Heart right ventricle (tissue), 16 donors: ENCODE measurements around the gene SLC13A5. TPM values are rescaled to one million over a fixed set of nuclear protein-coding genes. Genes with fewer than 3 reads are reported as not detected.

Source experiments
- ATAC-seq, 8 donors: fragments of 200-7000 bp; cut with Tn5 transposase; one replicate each; pipeline ENCODE4 v1.9.1; 2020; ENCODE audit warnings: mild to moderate bottlenecking in 8 of 8, moderate library complexity in 8 of 8, moderate number of reproducible peaks in 1 of 8
- DNase-seq, 2 donors: peaks; one replicate each; pipeline ENCODE4 v3.0.0-alpha.2; 2020
- H3K27ac ChIP-seq, 10 donors: fragments of 200-600 bp; sonication (generic) in 2 of 10; one replicate each; pipeline versions ENCODE4 v1.5.0 to v1.8.0; 2020 to 2022; ENCODE audit warnings: mild to moderate bottlenecking in 3 of 10
- H3K27me3 ChIP-seq, 7 donors: fragments of 200-600 bp; one replicate each; pipeline ENCODE4 v1.8.0; 2021 to 2022; ENCODE audit warnings: mild to moderate bottlenecking in 2 of 7
- H3K36me3 ChIP-seq, 9 donors: fragments of 200-600 bp; sonication (generic) in 1 of 9; one replicate each; pipeline versions ENCODE4 v1.5.0 to v1.8.0; 2020 to 2022; ENCODE audit warnings: mild to moderate bottlenecking in 2 of 9
- H3K4me1 ChIP-seq, 9 donors: fragments of 200-600 bp; sonication (generic) in 1 of 9; one replicate each; pipeline versions ENCODE4 v1.5.0 to v1.8.0; 2020 to 2022; ENCODE audit warnings: mild to moderate bottlenecking in 4 of 9
- H3K4me3 ChIP-seq, 10 donors: fragments of 200-600 bp; sonication (generic) in 2 of 10; one replicate each; pipeline versions ENCODE4 v1.5.0 to v1.8.0; 2020 to 2022; ENCODE audit warnings: mild to moderate bottlenecking in 7 of 10, moderate library complexity in 2 of 10
- H3K9me3 ChIP-seq, 11 donors: fragments of 200-600 bp in 10 of 11; sonication (generic) in 2 of 11; one replicate each; pipeline versions ENCODE4 v1.5.0 to v1.8.0; 2013 to 2022; ENCODE audit warnings: mild to moderate bottlenecking in 2 of 11, control low read depth in 1 of 11, moderate library complexity in 1 of 11
- CTCF ChIP-seq, 9 donors: fragments of 200-600 bp; sonication (generic) in 2 of 9; IDR thresholded peaks; one replicate each; pipeline versions ENCODE4 v1.5.0 to v1.8.0; 2021 to 2022; ENCODE audit warnings: antibody characterized with exemption in 9 of 9, mild to moderate bottlenecking in 5 of 9, moderate library complexity in 1 of 9
- WGBS, 2 donors: extraction: QIAGEN DNeasy Blood & Tissue Kit; methylation state at CpG; one replicate each; pipeline ENCODE4 v1.1.7; 2013; ENCODE audit warnings: inconsistent platforms in 1 of 2; 5-methylcytosine and 5-hydroxymethylcytosine counted together
- intact Hi-C, 10 donors: fragments of 100-400 bp; cut with DNase I; formaldehyde crosslinking; loops; one replicate each; pipeline versions ENCODE4 v1.11.1 to v1.14.2; 2022
- polyA plus RNA-seq, 2 donors: library from polyadenylated mRNA; stranded (reverse); fragments of 200-250 nt; gene quantifications; one replicate each; pipeline ENCODE4 v1.2.3, GENCODE V29; 2013
- total RNA-seq, 10 donors: library from RNA; stranded (reverse); fragmentation: NEBNext Ultra II Directional in 3 of 10; extraction: Animal tissue kit (Norgen Biotek cat#: 25700) in 3 of 10; gene quantifications; one replicate each; pipeline versions ENCODE4 v1.2.1 to v1.2.4, GENCODE V29; 2021 to 2023
- donor health status: Arrhythmogenic right ventricular cardiomyopathy.
- donor health status: ischemic (EF 13 %, LVEDD 7.1; RV severe dilation, severe dysfunction).
- donor health status: healthy with polysubstance abuse.
- donor health status: DM: no; HTN: yes; CAD: no.
- donor health status: DM: no; HTN: no; CAD: no.
- donor health status: ischemic (EF 25% LVEDD 6.9; RV normal size, moderate dysfunction).
- donor health status: ischemic (EF 25% LVEDD 5.7; RV mildly dilated, moderate dysfunction).
- donor health status: healthy.
- donor health status: DM: yes; HTN: yes; CAD: no.
- donor health status: Ischemic cardiomyopathy.
- donor health status: ischemic (EF 35%, LVEDD 5.7; RV mildly dilated, moderate dysfunction).
- donor health status: nonischemic (EF 11% LVEDD 7.7; RV severe dilation, severe dysfunction).
- donor health status: DM: yes; HTN: yes; CAD: no.
- donor health status: PGD.
- donor health status: ischemic (EF 29% LVEDD 5.4; RV normal size, mild dysfunction).
- donor health status: nonischemic (EF 23%, LVEDD 6.1; RV moderate dilation, normal function).

SLC13A5 gene
- total and polyA plus RNA-seq, 12 donors: 0.03 to 0.36 (median 0.17) TPM; not detected in 9

- intact Hi-C loops: no loop called here
Observed at GRCh38 chr17:6729531-6729930, 16.4 kb upstream of the SLC13A5 start.

DNA sequence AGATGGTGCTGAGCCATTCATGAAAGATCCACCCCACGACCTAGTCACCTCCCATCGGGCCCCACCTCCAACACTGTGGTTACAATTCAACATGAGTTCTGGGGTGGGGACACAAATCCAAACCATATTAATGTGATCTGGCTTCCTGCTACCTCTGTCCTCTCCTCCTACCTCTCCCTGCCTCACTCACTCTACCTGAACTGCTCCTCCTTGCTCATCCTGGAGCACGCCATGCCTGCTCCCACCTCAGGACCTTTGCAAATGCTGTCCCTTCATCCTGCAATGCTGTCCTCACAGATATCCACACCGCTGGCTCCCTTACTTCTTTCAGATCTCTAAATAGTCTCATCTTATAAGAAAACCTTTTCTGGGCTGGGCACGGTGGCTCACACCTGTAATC lies 10.8 kb upstream of the SLC13A5 start:
- Histone ChIP-seq H3K36me3 (no peaks in the 10 kb centered on the region), H3K27me3 (peaks cover 0 to 39% (median 17%) of the 10 kb centered on the region in 7 donors), H3K4me3 (no peak overlapping the region), H3K4me1 (no peaks in the 10 kb centered on the region), H3K9me3 (no peaks in the 10 kb centered on the region), H3K27ac (no peak overlapping the region)
- intact Hi-C loops: no loop called here
- TF ChIP-seq CTCF (IDR thresholded peaks at IDR 0.05): no peak
- DNase-seq: no peak
- ATAC-seq: no peak
- 84 to 88% methylated on average over 5 of the region's 5 CpGs for WGBS, 2 donors

More at GRCh38 chr17:6729531-6729930, 16.4 kb upstream of the SLC13A5 start:
- no peaks in the 10 kb centered on the region for H3K9me3 ChIP-seq
- ATAC-seq (no peak), DNase-seq (no peak)
- TF ChIP-seq CTCF (IDR thresholded peaks at IDR 0.05): no peak
- H3K27ac ChIP-seq: no peak overlapping the region
- H3K4me3 ChIP-seq: no peak overlapping the region
- peaks cover 0 to 12% (median 0%) of the 10 kb centered on the region in 7 donors for H3K27me3 ChIP-seq
- no peaks in the 10 kb centered on the region for H3K36me3 ChIP-seq
- 57 to 67% methylated on average over 4 of the region's 4 CpGs for WGBS, 2 donors
- no peaks in the 10 kb centered on the region for H3K4me1 ChIP-seq

DNA sequence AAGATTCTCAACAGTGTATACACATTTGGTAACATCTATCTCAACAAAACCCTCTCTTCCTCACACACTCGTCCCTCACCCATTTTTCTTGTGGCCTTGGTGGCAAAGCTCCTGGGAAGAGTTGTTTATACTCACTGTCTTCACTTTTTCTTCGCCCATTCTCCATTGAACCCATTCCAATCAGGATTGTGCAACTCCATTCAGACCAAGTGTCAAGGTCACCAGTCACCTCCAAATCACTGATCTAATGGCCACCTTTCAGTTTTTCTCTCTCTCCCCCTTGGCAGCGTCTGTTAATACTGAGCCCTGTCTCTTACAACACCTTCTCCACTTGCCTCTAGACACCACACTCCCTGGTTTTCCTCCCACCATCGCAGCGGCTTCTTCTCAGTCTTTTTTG lies 8.6 kb upstream of the SLC13A5 start:
- intact Hi-C loops: no loop called here
- H3K27ac ChIP-seq: no peak overlapping the region
- peaks cover 0 to 2% (median 0%) of the 10 kb centered on the region in 11 donors for H3K9me3 ChIP-seq
- DNase-seq: no peak
- no peak overlapping the region for H3K4me3 ChIP-seq
- H3K27me3 ChIP-seq: peaks cover 0 to 44% (median 21%) of the 10 kb centered on the region in 7 donors
- TF ChIP-seq CTCF (IDR thresholded peaks at IDR 0.05): no peak
- ATAC-seq: no peak
- no peaks in the 10 kb centered on the region for H3K36me3 ChIP-seq
- WGBS, 2 donors: 80 to 82% methylated on average over 5 of the region's 5 CpGs
- H3K4me1 ChIP-seq: no peaks in the 10 kb centered on the region

DNA sequence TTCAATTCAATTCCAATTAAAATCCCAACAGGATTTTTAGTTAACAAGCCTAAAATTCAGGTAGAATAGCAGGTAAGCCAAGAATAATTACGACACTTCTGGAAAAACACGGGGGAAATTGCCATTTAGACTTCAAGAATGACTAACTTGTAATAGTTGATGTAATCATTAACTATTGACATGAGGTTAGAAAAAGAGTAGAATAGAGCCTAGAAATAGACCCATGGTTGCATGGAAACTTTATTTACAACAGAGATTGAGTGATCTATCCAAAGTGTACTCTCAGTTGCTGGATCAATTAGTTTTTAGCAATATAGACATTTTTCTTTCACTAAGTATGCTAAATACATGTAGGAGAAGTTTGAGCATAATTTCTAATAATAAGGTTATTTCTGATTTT lies 3.6 kb upstream of the SLC13A5 start:
- Histone ChIP-seq H3K4me1 (peaks cover 0 to 21% (median 14%) of the 10 kb centered on the region in 9 donors), H3K27ac (no peak overlapping the region), H3K4me3 (no peak overlapping the region), H3K9me3 (peaks cover 0 to 19% (median 5%) of the 10 kb centered on the region in 11 donors), H3K27me3 (peaks cover 0 to 71% (median 44%) of the 10 kb centered on the region in 7 donors), H3K36me3 (no peaks in the 10 kb centered on the region)
- DNase-seq (no peak), ATAC-seq (no peak)
- TF ChIP-seq CTCF (IDR thresholded peaks at IDR 0.05): no peak
- 94 to 96% methylated on average over 2 of the region's 2 CpGs for WGBS, 2 donors
- intact Hi-C loops: no loop called here
